Subcutaneous adipose tissue (tissue), 4 donors: ENCODE results near the gene TSC22D4. TPM values are rescaled to one million over a fixed set of nuclear protein-coding genes. Genes with fewer than 3 reads are reported as not detected.

Source experiments
- CTCF ChIP-seq: fragments of 450-650 bp; IDR thresholded peaks from one replicate; pipeline ENCODE4 v1.5.1; 2016; ENCODE audit warnings: low read depth, mild to moderate bottlenecking, control low read depth, antibody characterized with exemption, moderate library complexity
- total RNA-seq, 4 donors: library from RNA; depleted of rRNA; stranded (reverse); fragments of >200 nt; gene quantifications; one replicate each; pipeline ENCODE4 v1.1.0, GENCODE V29; 2016

The TSC22D4 gene
- total RNA-seq, 4 donors from 2014 or later, result 17.0 to 35.6 (median 19.1) TPM

GRCh38 chr7:100452513-100452912 lies 26.5 kb downstream of the TSC22D4 start:
- no peak for TF ChIP-seq CTCF

- no peak for TF ChIP-seq CTCF
Measured at GRCh38 chr7:100449190-100449795, 29.7 kb downstream of the TSC22D4 start.

GRCh38 chr7:100446040-100446439 lies 33.0 kb downstream of the TSC22D4 start:
- no peak for TF ChIP-seq CTCF

- no peak for TF ChIP-seq CTCF
Measured at GRCh38 chr7:100444311-100445278, 34.4 kb downstream of the TSC22D4 start.

GRCh38 chr7:100443096-100443840 lies 35.7 kb downstream of the TSC22D4 start:
- no peak for TF ChIP-seq CTCF

GRCh38 chr7:100441641-100442535 lies 37.1 kb downstream of the TSC22D4 start:
- TF ChIP-seq CTCF, result no peak
